ENCODE data around the gene ANKMY1. TPM values are rescaled to one million over a fixed set of nuclear protein-coding genes. Genes with fewer than 3 reads are reported as not detected.

Gene ANKMY1
- total RNA-seq, 2 experiments from 2014 or later, result 28.2 to 31.5 TPM

- H3K36me3 Mint-ChIP-seq (ENCODE audit: low read depth), result no peaks in the 10 kb centered on the region
- peaks cover 12% of the 10 kb centered on the region for H3K4me1 Mint-ChIP-seq
- CTCF ChIA-PET, result interaction anchor here (1.1 kb wide), 1 partner anchor 204 kb away, joined by 3 read pairs; no protein-coding TSS in a partner anchor
- peak overlapping the region; percentile 50 for H3K4me3 Mint-ChIP-seq
- POLR2A ChIA-PET, result interaction anchor here (0.7 to 1.3 kb wide), 3 partner anchors 13 to 412 kb away, joined by 3 to 5 read pairs (median 3); partner anchors contain the start of gene NDUFA10
- H3K27me3 Mint-ChIP-seq, result peaks cover 16% of the 10 kb centered on the region
- DNase-seq, result no peak
- no peaks in the 10 kb centered on the region for H3K9me3 Mint-ChIP-seq
- H3K27ac Mint-ChIP-seq, result no peak overlapping the region
Observed at GRCh38 chr2:240436683-240437550, 120.9 kb downstream of the ANKMY1 start.

GRCh38 chr2:240435948-240436682, 121.7 kb downstream of the ANKMY1 start:
- H3K4me3 Mint-ChIP-seq, result peak overlapping the region; percentile 50
- no peaks in the 10 kb centered on the region for H3K36me3 Mint-ChIP-seq (ENCODE audit: low read depth)
- no peak overlapping the region for H3K27ac Mint-ChIP-seq
- H3K9me3 Mint-ChIP-seq, result no peaks in the 10 kb centered on the region
- POLR2A ChIA-PET, result interaction anchor here (0.7 to 1.3 kb wide), 4 partner anchors 12 to 1035 kb away, joined by 3 to 5 read pairs (median 3); partner anchors contain the start of gene NDUFA10
- CTCF ChIA-PET, result interaction anchor here (1.1 kb wide), 1 partner anchor 203 kb away, joined by 3 read pairs; no protein-coding TSS in a partner anchor
- H3K27me3 Mint-ChIP-seq, result peaks cover 16% of the 10 kb centered on the region
- H3K4me1 Mint-ChIP-seq, result peaks cover 12% of the 10 kb centered on the region
- DNase-seq, result peak; percentile 29

- peak within 1 kb of the TSS; percentile 77 for H3K27ac Mint-ChIP-seq
- H3K4me1 Mint-ChIP-seq, result peaks cover 12% of the 10 kb centered on the region
- no peaks in the 10 kb centered on the region for H3K36me3 Mint-ChIP-seq (ENCODE audit: low read depth)
- no peaks in the 10 kb centered on the region for H3K9me3 Mint-ChIP-seq
- peak; percentile 75 for DNase-seq
- ChIA-PET POLR2A (interaction anchor here (1.0 kb wide), 2 partner anchors 11 to 1034 kb away, joined by 3 read pairs; no protein-coding TSS in a partner anchor), CTCF (no interaction called here)
- H3K4me3 Mint-ChIP-seq, result peak within 1 kb of the TSS; percentile 83
- peaks cover 16% of the 10 kb centered on the region for H3K27me3 Mint-ChIP-seq
Observed at GRCh38 chr2:240435457-240435947, 122.3 kb downstream of the ANKMY1 start, which contains the start of gene GPC1. GPC1 (plus strand) TSS chr2:240435663; CDS start chr2:240435919, 256 bp downstream.

- Mint-ChIP-seq H3K27ac (peak overlapping the region; percentile 77), H3K27me3 (peaks cover 16% of the 10 kb centered on the region), H3K36me3 (ENCODE audit: low read depth) (no peaks in the 10 kb centered on the region), H3K4me1 (peaks cover 12% of the 10 kb centered on the region), H3K9me3 (no peaks in the 10 kb centered on the region), H3K4me3 (peak overlapping the region; percentile 83)
- DNase-seq, result peak; percentile 94
- ChIA-PET CTCF (no interaction called here), POLR2A (interaction anchor here (0.8 to 1.0 kb wide), 2 partner anchors 32 to 1034 kb away, joined by 3 read pairs; no protein-coding TSS in a partner anchor)
Observed at GRCh38 chr2:240434728-240435456, 122.9 kb downstream of the ANKMY1 start.

GRCh38 chr2:240433973-240434727, 123.6 kb downstream of the ANKMY1 start:
- Mint-ChIP-seq H3K4me3 (peak overlapping the region; percentile 83), H3K27me3 (peaks cover 16% of the 10 kb centered on the region), H3K36me3 (ENCODE audit: low read depth) (no peaks in the 10 kb centered on the region), H3K9me3 (no peaks in the 10 kb centered on the region), H3K4me1 (peaks cover 12% of the 10 kb centered on the region), H3K27ac (peak overlapping the region; percentile 77)
- CTCF ChIA-PET, result no interaction called here
- DNase-seq, result peak; percentile 35
- POLR2A ChIA-PET, result interaction anchor here (0.8 kb wide), 1 partner anchor 32 kb away, joined by 3 read pairs; no protein-coding TSS in a partner anchor

- Mint-ChIP-seq H3K27ac (no peak overlapping the region), H3K4me1 (peaks cover 19% of the 10 kb centered on the region), H3K36me3 (ENCODE audit: low read depth) (no peaks in the 10 kb centered on the region), H3K27me3 (peaks cover 26% of the 10 kb centered on the region), H3K9me3 (peaks cover 4% of the 10 kb centered on the region), H3K4me3 (no peak overlapping the region)
- ChIA-PET POLR2A (no interaction called here), CTCF (no interaction called here)
- DNase-seq, result no peak
Observed at GRCh38 chr2:240432820-240433801, 124.7 kb downstream of the ANKMY1 start.

GRCh38 chr2:240432430-240432819, 125.4 kb downstream of the ANKMY1 start:
- no peak for DNase-seq
- peaks cover 4% of the 10 kb centered on the region for H3K9me3 Mint-ChIP-seq
- ChIA-PET CTCF (no interaction called here), POLR2A (no interaction called here)
- H3K4me3 Mint-ChIP-seq, result no peak overlapping the region
- H3K27me3 Mint-ChIP-seq, result peaks cover 25% of the 10 kb centered on the region
- peaks cover 24% of the 10 kb centered on the region for H3K4me1 Mint-ChIP-seq
- no peaks in the 10 kb centered on the region for H3K36me3 Mint-ChIP-seq (ENCODE audit: low read depth)
- no peak overlapping the region for H3K27ac Mint-ChIP-seq

GRCh38 chr2:240431661-240432424, 125.9 kb downstream of the ANKMY1 start:
- CTCF ChIA-PET, result no interaction called here

GRCh38 chr2:240431271-240431660, 126.5 kb downstream of the ANKMY1 start:
- POLR2A ChIA-PET, result interaction anchor here (0.8 kb wide), 1 partner anchor 38 kb away, joined by 3 read pairs; no protein-coding TSS in a partner anchor
- Mint-ChIP-seq H3K4me1 (peaks cover 35% of the 10 kb centered on the region), H3K27me3 (peaks cover 25% of the 10 kb centered on the region), H3K27ac (no peak overlapping the region), H3K4me3 (no peak overlapping the region), H3K36me3 (ENCODE audit: low read depth) (peaks cover 6% of the 10 kb centered on the region), H3K9me3 (peaks cover 7% of the 10 kb centered on the region)
- CTCF ChIA-PET, result no interaction called here
- DNase-seq, result no peak

More at GRCh38 chr2:240431661-240432424, 125.9 kb downstream of the ANKMY1 start:
- peaks cover 5% of the 10 kb centered on the region for H3K9me3 Mint-ChIP-seq
- no peak for DNase-seq
- H3K4me3 Mint-ChIP-seq, result no peak overlapping the region
- peaks cover 30% of the 10 kb centered on the region for H3K4me1 Mint-ChIP-seq
- peaks cover 3% of the 10 kb centered on the region for H3K36me3 Mint-ChIP-seq (ENCODE audit: low read depth)
- H3K27ac Mint-ChIP-seq, result no peak overlapping the region
- H3K27me3 Mint-ChIP-seq, result peaks cover 22% of the 10 kb centered on the region
- POLR2A ChIA-PET, result interaction anchor here (0.8 kb wide), 1 partner anchor 39 kb away, joined by 3 read pairs; no protein-coding TSS in a partner anchor

GRCh38 chr2:240430595-240430994, 127.2 kb downstream of the ANKMY1 start:
- no peak overlapping the region for H3K4me3 Mint-ChIP-seq
- peaks cover 9% of the 10 kb centered on the region for H3K36me3 Mint-ChIP-seq (ENCODE audit: low read depth)
- H3K4me1 Mint-ChIP-seq, result peaks cover 37% of the 10 kb centered on the region
- H3K27ac Mint-ChIP-seq, result no peak overlapping the region
- H3K27me3 Mint-ChIP-seq, result peaks cover 30% of the 10 kb centered on the region
- peaks cover 7% of the 10 kb centered on the region for H3K9me3 Mint-ChIP-seq
- ChIA-PET CTCF (no interaction called here), POLR2A (no interaction called here)
- DNase-seq, result no peak
